GM12878 (cell line): Measurements from ENCODE around the gene SMAD4. TPM values are rescaled to one million over a fixed set of nuclear protein-coding genes. Genes with fewer than 3 reads are reported as not detected.

Experiments used
- ATAC-seq: fragments of 200-7000 bp; cut with Tn5 transposase; 3 replicates; pipeline ENCODE4 v1.9.1; 2020; ENCODE audit warnings: mild to moderate bottlenecking, moderate library complexity
- BruUV-seq: library from RNA; stranded (reverse); fragments of 400-500 nt; replicated peaks from 2 replicates; lab custom pipeline; 2021; lab: Mats Ljungman, UMichigan
- CTCF ChIA-PET: fragments of 300-600 bp; sonication (Branson Sonifier 250); formaldehyde crosslinking; extraction: SDS; loops from one replicate; lab custom pipeline; 2021; ENCODE audit warnings: inconsistent platforms; lab: Yijun Ruan, JAX
- POLR2A ChIA-PET: fragments of 350-600 bp; formaldehyde crosslinking; extraction: SDS; loops from one replicate; lab custom pipeline; 2021; ENCODE audit warnings: inconsistent platforms; lab: Charles Lee
- RAD21 ChIA-PET: fragments of 300-600 bp; sonication (Branson Sonifier 250); formaldehyde crosslinking; loops from one replicate; lab custom pipeline; 2023; ENCODE audit warnings: antibody characterized with exemption; ENCODE audit not compliant: unreplicated experiment; lab: Charles Lee
- SMC1A ChIA-PET: fragments of 300-600 bp; sonication (Branson Sonifier 250); formaldehyde crosslinking; loops from one replicate; lab custom pipeline; 2023; ENCODE audit not compliant: unreplicated experiment, uncharacterized antibody; lab: Charles Lee
- DNase-seq: peaks from one replicate; pipeline ENCODE4 v3.0.0-alpha.2; 2011; ENCODE audit warnings: low read depth, low spot score
- FAIRE-seq: peaks from 3 replicates; lab custom pipeline; 2011; peaks lifted over from hg19 to GRCh38; lab: Jason Lieb, UNC
- H2AFZ ChIP-seq: 2 replicates; pipeline ENCODE4 v1.6.0; 2011; ENCODE audit warnings: low read depth, low read length, control low read depth; ENCODE audit not compliant: control insufficient read depth
- H3K27ac ChIP-seq: 2 replicates; pipeline ENCODE4 v1.5.1; 2011; ENCODE audit warnings: control low read depth; ENCODE audit not compliant: control insufficient read depth, insufficient read depth
- H3K27me3 ChIP-seq, 2 experiments: replicated peaks in 1 of 2; 2 replicates each; pipeline versions ENCODE4 v1.6.0 to v1.6.1; 2011; ENCODE audit warnings: low read length in 1 of 2; ENCODE audit not compliant: control insufficient read depth in 2 of 2, insufficient read depth in 2 of 2
- H3K36me3 ChIP-seq, 2 experiments: 2 replicates each; pipeline ENCODE4 v1.5.1; 2011; ENCODE audit warnings: low read length in 1 of 2; ENCODE audit not compliant: control insufficient read depth in 2 of 2, insufficient read depth in 2 of 2
- H3K4me1 ChIP-seq: 2 replicates; pipeline ENCODE4 v1.6.1; 2011; ENCODE audit warnings: mild to moderate bottlenecking, low read length, moderate library complexity, mixed read lengths; ENCODE audit not compliant: control insufficient read depth, insufficient read depth
- H3K4me2 ChIP-seq: 2 replicates; pipeline ENCODE4 v1.6.0; 2011; ENCODE audit warnings: control low read depth; ENCODE audit not compliant: control insufficient read depth, insufficient read depth
- H3K4me3 ChIP-seq: fragments of 200-600 bp; sonication (generic); 2 replicates; pipeline ENCODE4 v1.5.1; 2016
- H3K79me2 ChIP-seq: 2 replicates; pipeline ENCODE4 v1.6.0; 2011; ENCODE audit warnings: low read length; ENCODE audit not compliant: control insufficient read depth, insufficient read depth
- H3K9ac ChIP-seq: 2 replicates; pipeline ENCODE4 v1.8.0; 2011; ENCODE audit warnings: low read length, control low read depth, mixed read lengths; ENCODE audit not compliant: control insufficient read depth, insufficient read depth
- H3K9me3 ChIP-seq: replicated peaks from 3 replicates; pipeline ENCODE4 v1.5.1; 2011; ENCODE audit warnings: mild to moderate bottlenecking, low read length; ENCODE audit not compliant: control insufficient read depth, insufficient read depth
- H4K20me1 ChIP-seq: 2 replicates; pipeline ENCODE4 v1.6.0; 2011; ENCODE audit not compliant: control insufficient read depth, insufficient read depth
- BACH1 ChIP-seq: fragments of 450-650 bp; IDR thresholded peaks from 2 replicates; pipeline ENCODE4 v1.6.1; 2017; ENCODE audit warnings: mild to moderate bottlenecking, borderline replicate concordance
- CEBPB ChIP-seq, 2 experiments: fragments of 150-350 bp in 1 of 2; IDR thresholded peaks; 2 replicates each; pipeline ENCODE4 v1.6.1; 2012 to 2014; ENCODE audit warnings: low read depth in 2 of 2, low read length in 2 of 2, borderline replicate concordance in 1 of 2, inconsistent platforms in 1 of 2
- DPF2 ChIP-seq: fragments of 450-650 bp; IDR thresholded peaks from 2 replicates; pipeline ENCODE4 v1.6.1; 2017; ENCODE audit warnings: mild to moderate bottlenecking
- EED ChIP-seq: sonication (generic); IDR thresholded peaks from 2 replicates; pipeline ENCODE4 v1.6.1; 2016; ENCODE audit warnings: antibody characterized with exemption, low read depth
- HDAC2 ChIP-seq: fragments of 200-600 bp; sonication (generic); IDR thresholded peaks from 2 replicates; pipeline ENCODE4 v1.6.1; 2017
- JUNB ChIP-seq: IDR thresholded peaks from 2 replicates; pipeline ENCODE4 v1.6.1; 2016; ENCODE audit warnings: antibody characterized with exemption, mild to moderate bottlenecking
- JUND ChIP-seq: IDR thresholded peaks from 2 replicates; pipeline ENCODE4 v1.6.1; 2012; ENCODE audit warnings: low read depth, mild to moderate bottlenecking, low read length, improper control_type of control experiment, moderate library complexity
- NFIC ChIP-seq: IDR thresholded peaks from 2 replicates; pipeline ENCODE4 v1.6.1; 2012; ENCODE audit warnings: low read depth, mild to moderate bottlenecking, inconsistent platforms, low read length, moderate library complexity
- PAX5 ChIP-seq: IDR thresholded peaks from 2 replicates; pipeline ENCODE4 v1.6.1; 2011; ENCODE audit warnings: low read depth, low read length, borderline replicate concordance
- RAD21 ChIP-seq: IDR thresholded peaks from 2 replicates; pipeline ENCODE4 v1.6.1; 2011; ENCODE audit warnings: mild to moderate bottlenecking, low read depth, low read length, moderate library complexity; ENCODE audit not compliant: insufficient read depth
- RBBP5 ChIP-seq: fragments of 200-600 bp; sonication (generic); conservative IDR thresholded peaks from 2 replicates; pipeline ENCODE4 v1.6.1; 2016
- SMAD1 ChIP-seq: fragments of 450-650 bp; IDR thresholded peaks from 2 replicates; pipeline ENCODE4 v1.6.1; 2018; ENCODE audit warnings: mild to moderate bottlenecking, low read depth; ENCODE audit not compliant: partially characterized antibody
- SMAD5 ChIP-seq: IDR thresholded peaks from 2 replicates; pipeline ENCODE4 v1.6.1; 2016; ENCODE audit warnings: antibody characterized with exemption, low read depth
- ZNF24 ChIP-seq: fragments of 450-650 bp; IDR thresholded peaks from 2 replicates; pipeline ENCODE4 v1.6.1; 2017; ENCODE audit warnings: antibody characterized with exemption, mild to moderate bottlenecking
- ZNF274 ChIP-seq: IDR thresholded peaks from one replicate; pipeline ENCODE4 v1.8.0; 2011; ENCODE audit not compliant: insufficient read length, insufficient read depth
- ZSCAN29 ChIP-seq: fragments of 450-650 bp; IDR thresholded peaks from 2 replicates; pipeline ENCODE4 v1.6.1; 2017; ENCODE audit warnings: mild to moderate bottlenecking, moderate library complexity
- in situ Hi-C: fragments of 300-500 bp; cut with MboI; formaldehyde crosslinking; loops from 9 replicates; pipeline ENCODE4 v1.14.3; 2018; ENCODE audit warnings: mixed read lengths
- intact Hi-C: fragments of 100-400 bp; cut with micrococcal nuclease; formaldehyde crosslinking; loops from one replicate; pipeline ENCODE4 v1.14.2; 2022; ENCODE audit not compliant: unreplicated experiment
- polyA plus RNA-seq, 11 experiments: library from polyadenylated mRNA; depleted of rRNA in 4 of 11; unstranded in 6 of 11; stranded (reverse) in 5 of 11; fragments of >200 nt; fragmentation: Nextera tagmentation in 4 of 11; fragmentation: Illumina TruSeq in 1 of 11; extraction: Ambion mirVana in 4 of 11; extraction: Trizol in 1 of 11; gene quantifications; 1 replicate in 1 of 11; 2 replicates in 10 of 11; pipeline versions ENCODE4 v1.2.1 to v1.2.3, GENCODE V29; 2011 to 2016; ENCODE audit warnings: inconsistent platforms in 2 of 11, missing spikeins in 2 of 11, low read depth in 1 of 11
- total RNA-seq, 4 experiments: library from RNA; depleted of rRNA in 3 of 4; stranded (reverse); fragments of >200 nt in 3 of 4; fragmentation: Illumina TruSeq in 1 of 4; extraction: Trizol in 1 of 4; gene quantifications; 2 replicates each; pipeline versions ENCODE4 v1.2.1 to v1.2.3, GENCODE V29; 2013 to 2021
- TF ChIP-seq, protein P1 (sequence below): fragments of 450-650 bp; IDR thresholded peaks from 2 replicates; pipeline ENCODE4 v1.6.1; 2017; ENCODE audit warnings: mild to moderate bottlenecking, low read depth, inconsistent platforms; ENCODE audit not compliant: poor library complexity, severe bottlenecking
- TF ChIP-seq, protein P2 (sequence below): fragments of 150-350 bp; IDR thresholded peaks from 2 replicates; pipeline ENCODE4 v1.6.1; 2014; ENCODE audit warnings: mild to moderate bottlenecking, low read depth, low read length
- TF ChIP-seq, protein P3 (sequence below): IDR thresholded peaks from 2 replicates; pipeline ENCODE4 v1.6.1; 2012; ENCODE audit warnings: low read depth, low read length, improper control_type of control experiment
- TF ChIP-seq, protein P4 (sequence below): fragments of 450-650 bp; IDR thresholded peaks from 2 replicates; pipeline ENCODE4 v1.6.1; 2016; ENCODE audit warnings: mild to moderate bottlenecking

SMAD4 gene
- total and polyA plus RNA-seq, 10 of the 15 experiments (the other 5 are each of a cell fraction or from before 2014, with no cell fraction given) = 9.6 to 99.9 (median 37.5) TPM

DNA sequence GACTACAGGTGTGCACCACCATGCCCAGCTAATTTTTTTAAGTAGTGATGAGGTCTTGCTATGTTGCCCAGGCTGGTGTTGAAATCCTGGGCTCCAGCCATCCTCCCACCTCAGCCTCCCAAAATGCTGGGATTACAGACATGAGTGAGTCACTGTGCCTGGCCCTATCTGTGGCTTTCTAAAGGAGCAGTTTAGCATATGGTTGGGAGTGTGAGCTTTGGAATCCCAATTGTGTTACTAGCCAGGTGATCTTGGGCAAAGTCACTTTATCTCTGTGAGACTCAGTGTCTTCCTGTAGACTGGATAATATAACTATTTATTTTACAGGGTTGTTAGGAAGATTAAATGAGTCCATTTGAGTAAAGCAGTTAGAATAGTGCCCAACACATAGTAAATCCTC, 19.8 kb upstream of the SMAD4 start:
- Histone ChIP-seq H3K4me1 (no peaks in the 10 kb centered on the region), H3K9me3 (no peaks in the 10 kb centered on the region), H3K27ac (no peak overlapping the region), H3K79me2 (no peaks in the 10 kb centered on the region), H3K27me3 (no peaks in the 10 kb centered on the region), H3K4me2 (no peak overlapping the region), H4K20me1 (no peaks in the 10 kb centered on the region), H2AFZ (no peak overlapping the region), H3K36me3 (no peaks in the 10 kb centered on the region), H3K9ac (no peak overlapping the region), H3K4me3 (no peak overlapping the region)
- FAIRE-seq = no peak
- no TSS peak for BruUV-seq
- POLR2A ChIA-PET = interaction anchor here (0.6 kb wide), 1 partner anchor 54 kb away, joined by 4 read pairs; no protein-coding TSS in a partner anchor
- DNase-seq = no peak
- intact Hi-C loops (no loop called here), in situ Hi-C loops (no loop called here)
- SMC1A ChIA-PET = interaction anchor here (1.5 kb wide), 1 partner anchor 10 kb away, joined by 5 read pairs; no protein-coding TSS in a partner anchor
- TF ChIP-seq HDAC2 (no peak), PAX5 (no peak), BACH1 (no peak), JUND (no peak), SMAD5 (no peak), ZNF24 (no peak), DPF2 (no peak), SMAD1 (no peak), CEBPB (IDR thresholded peaks at IDR 0.05; ENCODE audit: borderline replicate concordance in 1 of 2, low read depth in 2 of 2, low read length in 2 of 2) (no peak), ZSCAN29 (no peak), ZNF274 (no peak), RBBP5 (no peak), NFIC (no peak), JUNB (no peak), EED (no peak), RAD21 (no peak)
- TF ChIP-seq, protein P1, sequence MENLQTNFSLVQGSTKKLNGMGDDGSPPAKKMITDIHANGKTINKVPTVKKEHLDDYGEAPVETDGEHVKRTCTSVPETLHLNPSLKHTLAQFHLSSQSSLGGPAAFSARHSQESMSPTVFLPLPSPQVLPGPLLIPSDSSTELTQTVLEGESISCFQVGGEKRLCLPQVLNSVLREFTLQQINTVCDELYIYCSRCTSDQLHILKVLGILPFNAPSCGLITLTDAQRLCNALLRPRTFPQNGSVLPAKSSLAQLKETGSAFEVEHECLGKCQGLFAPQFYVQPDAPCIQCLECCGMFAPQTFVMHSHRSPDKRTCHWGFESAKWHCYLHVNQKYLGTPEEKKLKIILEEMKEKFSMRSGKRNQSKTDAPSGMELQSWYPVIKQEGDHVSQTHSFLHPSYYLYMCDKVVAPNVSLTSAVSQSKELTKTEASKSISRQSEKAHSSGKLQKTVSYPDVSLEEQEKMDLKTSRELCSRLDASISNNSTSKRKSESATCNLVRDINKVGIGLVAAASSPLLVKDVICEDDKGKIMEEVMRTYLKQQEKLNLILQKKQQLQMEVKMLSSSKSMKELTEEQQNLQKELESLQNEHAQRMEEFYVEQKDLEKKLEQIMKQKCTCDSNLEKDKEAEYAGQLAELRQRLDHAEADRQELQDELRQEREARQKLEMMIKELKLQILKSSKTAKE = no peak
- TF ChIP-seq, protein P2, sequence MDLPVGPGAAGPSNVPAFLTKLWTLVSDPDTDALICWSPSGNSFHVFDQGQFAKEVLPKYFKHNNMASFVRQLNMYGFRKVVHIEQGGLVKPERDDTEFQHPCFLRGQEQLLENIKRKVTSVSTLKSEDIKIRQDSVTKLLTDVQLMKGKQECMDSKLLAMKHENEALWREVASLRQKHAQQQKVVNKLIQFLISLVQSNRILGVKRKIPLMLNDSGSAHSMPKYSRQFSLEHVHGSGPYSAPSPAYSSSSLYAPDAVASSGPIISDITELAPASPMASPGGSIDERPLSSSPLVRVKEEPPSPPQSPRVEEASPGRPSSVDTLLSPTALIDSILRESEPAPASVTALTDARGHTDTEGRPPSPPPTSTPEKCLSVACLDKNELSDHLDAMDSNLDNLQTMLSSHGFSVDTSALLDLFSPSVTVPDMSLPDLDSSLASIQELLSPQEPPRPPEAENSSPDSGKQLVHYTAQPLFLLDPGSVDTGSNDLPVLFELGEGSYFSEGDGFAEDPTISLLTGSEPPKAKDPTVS = no peak
- TF ChIP-seq, protein P3, sequence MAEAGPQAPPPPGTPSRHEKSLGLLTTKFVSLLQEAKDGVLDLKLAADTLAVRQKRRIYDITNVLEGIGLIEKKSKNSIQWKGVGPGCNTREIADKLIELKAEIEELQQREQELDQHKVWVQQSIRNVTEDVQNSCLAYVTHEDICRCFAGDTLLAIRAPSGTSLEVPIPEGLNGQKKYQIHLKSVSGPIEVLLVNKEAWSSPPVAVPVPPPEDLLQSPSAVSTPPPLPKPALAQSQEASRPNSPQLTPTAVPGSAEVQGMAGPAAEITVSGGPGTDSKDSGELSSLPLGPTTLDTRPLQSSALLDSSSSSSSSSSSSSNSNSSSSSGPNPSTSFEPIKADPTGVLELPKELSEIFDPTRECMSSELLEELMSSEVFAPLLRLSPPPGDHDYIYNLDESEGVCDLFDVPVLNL = no peak
- TF ChIP-seq, protein P4, sequence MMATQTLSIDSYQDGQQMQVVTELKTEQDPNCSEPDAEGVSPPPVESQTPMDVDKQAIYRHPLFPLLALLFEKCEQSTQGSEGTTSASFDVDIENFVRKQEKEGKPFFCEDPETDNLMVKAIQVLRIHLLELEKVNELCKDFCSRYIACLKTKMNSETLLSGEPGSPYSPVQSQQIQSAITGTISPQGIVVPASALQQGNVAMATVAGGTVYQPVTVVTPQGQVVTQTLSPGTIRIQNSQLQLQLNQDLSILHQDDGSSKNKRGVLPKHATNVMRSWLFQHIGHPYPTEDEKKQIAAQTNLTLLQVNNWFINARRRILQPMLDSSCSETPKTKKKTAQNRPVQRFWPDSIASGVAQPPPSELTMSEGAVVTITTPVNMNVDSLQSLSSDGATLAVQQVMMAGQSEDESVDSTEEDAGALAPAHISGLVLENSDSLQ = no peak
- CTCF ChIA-PET = no interaction called here
- RAD21 ChIA-PET = no interaction called here
- no peak for ATAC-seq
